ENCODE data around the gene BIN2. TPM values are rescaled to one million over a fixed set of nuclear protein-coding genes. Genes with fewer than 3 reads are reported as not detected.
A peak's percentile ranks its signal among the peaks of the same experiment; 100 is the strongest.

Gene BIN2
- total and polyA plus RNA-seq, 9 of the 15 experiments (the other 6 are each of a cell fraction or from before 2014, with no cell fraction given) = 0.04 to 0.39 (median 0.25) TPM; not detected in 1

- TF ChIP-seq RBM25 (IDR thresholded peaks at IDR 0.05; ENCODE audit: low read depth, low read length, severe bottlenecking) (peak; percentile 47), DEAF1 (CRISPR knock-in tag; IDR thresholded peaks at IDR 0.05) (no peak), FOSL1 (tag; conservative IDR thresholded peaks at IDR 0.05) (no peak), ZNF121 (CRISPR knock-in tag; conservative IDR thresholded peaks at IDR 0.05) (peak; percentile 69), MTA3 (IDR thresholded peaks at IDR 0.05; ENCODE audit: borderline replicate concordance) (no peak)
- no peak for ATAC-seq
- peaks cover 15% of the 10 kb centered on the region; the same call in 1 of the 3 replicates for H3K36me3 ChIP-seq (ENCODE audit: control insufficient read depth, insufficient read depth, low read length)
- no peaks in the 10 kb centered on the region for H3K9me3 ChIP-seq (replicated peaks; ENCODE audit: control insufficient read depth, insufficient read depth, low read depth, low read length)
- no peak overlapping the region for H2AFZ ChIP-seq (ENCODE audit: low read depth, low read length)
- intact Hi-C loops (cut with micrococcal nuclease) = no loop called here
- H3K79me2 ChIP-seq (ENCODE audit: control insufficient read depth, insufficient read depth, low read length) = peaks cover 18% of the 10 kb centered on the region; the same call in 2 of the 3 replicates
- no peak for DNase-seq (ENCODE audit: extremely low read depth in 1 of 4, low spot score in 3 of 4)
- H3K4me2 ChIP-seq (ENCODE audit: insufficient read depth, low read length) = no peak overlapping the region
- ChIA-PET CTCF (ENCODE audit: low intra/inter-chr PET ratio) (interaction anchor here (0.7 kb wide), 1 partner anchor 273 kb away, joined by 4 read pairs; no protein-coding TSS in a partner anchor), POLR2A (interaction anchor here (1.0 to 1.8 kb wide), 3 partner anchors 14 to 92 kb away, joined by 3 to 8 read pairs (median 3); partner anchors contain the start of gene DAZAP2)
- BruUV-seq (replicated peaks) = no TSS peak
- no peak overlapping the region for H3K4me3 ChIP-seq
- H4K20me1 ChIP-seq (replicated peaks; ENCODE audit: control insufficient read depth, insufficient read depth, low read length) = no peaks in the 10 kb centered on the region
- H3K4me1 ChIP-seq (replicated peaks in 1 of 2; ENCODE audit: control insufficient read depth in 2 of 2, insufficient read depth in 2 of 2, low read length in 2 of 2) = peaks cover 0 to 9% of the 10 kb centered on the region in 2 experiments; a peak in 3 of 5 replicates
- in situ Hi-C loops (cut with MboI) = no loop called here
- no peak overlapping the region for H3K27ac ChIP-seq (ENCODE audit: extremely low read depth, low read depth, low read length)
- H3K9me1 ChIP-seq (ENCODE audit: control insufficient read depth, insufficient read depth, low read length) = no peaks in the 10 kb centered on the region
- H3K9ac ChIP-seq (ENCODE audit: insufficient read depth in 1 of 2, low read depth in 2 of 2, low read length in 2 of 2) = no peak overlapping the region
- no peaks in the 10 kb centered on the region for H3K27me3 ChIP-seq (ENCODE audit: control insufficient read depth in 2 of 2, insufficient read depth in 2 of 2, low read length in 2 of 2)
- FAIRE-seq = no peak
- 88% methylated on average over 3 of the region's 3 CpGs for WGBS (ENCODE audit: insufficient coverage, low coverage, missing lambda C conversion rate)
Measured at GRCh38 chr12:51263341-51263740, 60.6 kb downstream of the BIN2 start.

Measured in K562 (cell line).